K562 (cell line): ENCODE results near the gene RNASEH2A. TPM values are rescaled to one million over a fixed set of nuclear protein-coding genes. Genes with fewer than 3 reads are reported as not detected.

Source experiments
- CBX2 ChIP-seq: fragments of 200-600 bp; sonication (generic); IDR thresholded peaks from one replicate; pipeline ENCODE4 v1.6.1; 2012; ENCODE audit warnings: mild to moderate bottlenecking, low read length, inconsistent platforms; ENCODE audit not compliant: insufficient read depth, poor library complexity, severe bottlenecking
- FUS ChIP-seq: fragments of 200-400 bp; formaldehyde crosslinking; optimal IDR thresholded peaks from 2 replicates; pipeline ENCODE3; 2017; ENCODE audit warnings: low read depth, low read length
- MAZ ChIP-seq, 2 experiments: fragments of 450-650 bp in 1 of 2; sonication (generic) in 1 of 2; formaldehyde crosslinking; IDR thresholded peaks in 1 of 2; conservative IDR thresholded peaks in 1 of 2; 2 replicates each; pipeline versions ENCODE4 v1.4.0 to v1.5.0; 2020; ENCODE audit warnings: mild to moderate bottlenecking in 1 of 2, missing genetic modification reagents in 1 of 2
- MYNN ChIP-seq, 2 experiments: sonication (generic); formaldehyde crosslinking in 1 of 2; IDR thresholded peaks; 2 replicates each; pipeline versions ENCODE4 v1.5.0 to v1.6.1; 2016 to 2020; ENCODE audit warnings: antibody characterized with exemption in 1 of 2, missing genetic modification reagents in 1 of 2
- NCOA2 ChIP-seq, 2 experiments: fragments of 450-650 bp; IDR thresholded peaks; 2 replicates each; pipeline ENCODE4 v1.6.1; 2018; ENCODE audit warnings: mild to moderate bottlenecking in 2 of 2, moderate library complexity in 1 of 2; ENCODE audit not compliant: partially characterized antibody in 2 of 2
- NFATC3 ChIP-seq: fragments of 450-650 bp; IDR thresholded peaks from 2 replicates; pipeline ENCODE4 v1.6.1; 2017; ENCODE audit warnings: mild to moderate bottlenecking
- PRPF4 ChIP-seq: fragments of 200-400 bp; formaldehyde crosslinking; IDR thresholded peaks from one replicate; pipeline ENCODE4 v1.6.1; 2017; ENCODE audit warnings: low read length, low read depth, mild to moderate bottlenecking; ENCODE audit not compliant: insufficient read depth, poor library complexity, severe bottlenecking
- RFX1 ChIP-seq: fragments of 450-650 bp; IDR thresholded peaks from 2 replicates; pipeline ENCODE4 v1.6.1; 2016; ENCODE audit warnings: mild to moderate bottlenecking, moderate library complexity
- RNF2 ChIP-seq: sonication (generic); IDR thresholded peaks from 2 replicates; pipeline ENCODE4 v1.6.1; 2016
- SNRNP70 ChIP-seq: fragments of 200-400 bp; formaldehyde crosslinking; optimal IDR thresholded peaks from 2 replicates; pipeline ENCODE3; 2017; ENCODE audit warnings: low read depth, low read length
- SRSF3 ChIP-seq: fragments of 200-400 bp; formaldehyde crosslinking; IDR thresholded peaks from 2 replicates; pipeline ENCODE4 v1.6.1; 2016; ENCODE audit warnings: mild to moderate bottlenecking, low read length, moderate library complexity; ENCODE audit not compliant: insufficient read depth
- TBL1XR1 ChIP-seq, 2 experiments: IDR thresholded peaks; 2 replicates each; pipeline ENCODE4 v1.6.1; 2012; ENCODE audit warnings: improper control_type of control experiment in 2 of 2, low read length in 2 of 2, mild to moderate bottlenecking in 1 of 2
- TCF7L2 ChIP-seq: fragments of 150-350 bp; IDR thresholded peaks from 2 replicates; pipeline ENCODE4 v1.6.1; 2016; ENCODE audit warnings: low read depth, mild to moderate bottlenecking, low read length, moderate library complexity
- TRIM24 ChIP-seq, 2 experiments: fragments of 450-650 bp; IDR thresholded peaks; 2 replicates each; pipeline ENCODE4 v1.6.1; 2016
- U2AF1 ChIP-seq: fragments of 200-400 bp; formaldehyde crosslinking; optimal IDR thresholded peaks from 2 replicates; pipeline ENCODE3; 2017; ENCODE audit warnings: mild to moderate bottlenecking, low read depth, low read length, moderate library complexity
- ZC3H11A ChIP-seq: IDR thresholded peaks from 2 replicates; pipeline ENCODE4 v1.6.1; 2012; ENCODE audit warnings: low read depth, low read length, improper control_type of control experiment
- ZNF12 ChIP-seq: sonication (generic); formaldehyde crosslinking; IDR thresholded peaks from 2 replicates; pipeline ENCODE4 v1.4.0; 2020; ENCODE audit warnings: mild to moderate bottlenecking, missing genetic modification reagents
- ZNF24 ChIP-seq: fragments of 450-650 bp; IDR thresholded peaks from 2 replicates; pipeline ENCODE4 v1.6.1; 2016
- ZNF274 ChIP-seq: IDR thresholded peaks from 2 replicates; pipeline ENCODE4 v1.6.1; 2011; ENCODE audit warnings: low read depth, mild to moderate bottlenecking, low read length, moderate library complexity, borderline replicate concordance
- ZNF583 ChIP-seq: fragments of 250-450 bp; sonication (Bioruptor Pico); IDR thresholded peaks from 2 replicates; pipeline ENCODE4 v1.4.0; 2020
- ZNF699 ChIP-seq: fragments of 250-450 bp; sonication (Bioruptor Pico); IDR thresholded peaks from 2 replicates; pipeline ENCODE4 v1.8.0; 2021; ENCODE audit warnings: mild to moderate bottlenecking, moderate library complexity; ENCODE audit not compliant: insufficient replicate concordance
- ZNF780A ChIP-seq: fragments of 250-450 bp; sonication (Bioruptor Pico); IDR thresholded peaks from 2 replicates; pipeline ENCODE4 v1.5.0; 2021; ENCODE audit warnings: mild to moderate bottlenecking
- polyA plus RNA-seq, 8 experiments: library from polyadenylated mRNA; depleted of rRNA in 4 of 8; stranded (reverse) in 5 of 8; unstranded in 3 of 8; fragments of >200 nt; fragmentation: Nextera tagmentation in 2 of 8; fragmentation: Illumina TruSeq in 1 of 8; extraction: Ambion mirVana in 2 of 8; extraction: Trizol in 1 of 8; gene quantifications; 2 replicates each; pipeline versions ENCODE4 v1.2.1 to v1.2.3, GENCODE V29; 2011 to 2014; ENCODE audit warnings: inconsistent platforms in 1 of 8, missing spikeins in 1 of 8
- total RNA-seq, 7 experiments: library from RNA; depleted of rRNA in 6 of 7; stranded (reverse); fragments of >200 nt in 6 of 7; fragmentation: Illumina TruSeq in 2 of 7; extraction: Trizol in 2 of 7; gene quantifications; 2 replicates each; pipeline versions ENCODE4 v1.2.1 to v1.2.3, GENCODE V29; 2011 to 2021; ENCODE audit warnings: low replicate concordance in 1 of 7
- TF ChIP-seq, protein P1 (sequence below): sonication (generic); formaldehyde crosslinking; IDR thresholded peaks from 2 replicates; pipeline ENCODE4 v1.8.0; 2022; ENCODE audit warnings: missing genetic modification reagents, mild to moderate bottlenecking, borderline replicate concordance
- TF ChIP-seq, protein P2 (sequence below): sonication (generic); formaldehyde crosslinking; IDR thresholded peaks from 2 replicates; pipeline ENCODE4 v1.8.1; 2023; ENCODE audit warnings: mild to moderate bottlenecking, missing genetic modification reagents

The RNASEH2A gene
- total and polyA plus RNA-seq, 9 of the 15 experiments (the other 6 are each of a cell fraction or from before 2014, with no cell fraction given): 22.3 to 78.0 (median 61.7) TPM

DNA sequence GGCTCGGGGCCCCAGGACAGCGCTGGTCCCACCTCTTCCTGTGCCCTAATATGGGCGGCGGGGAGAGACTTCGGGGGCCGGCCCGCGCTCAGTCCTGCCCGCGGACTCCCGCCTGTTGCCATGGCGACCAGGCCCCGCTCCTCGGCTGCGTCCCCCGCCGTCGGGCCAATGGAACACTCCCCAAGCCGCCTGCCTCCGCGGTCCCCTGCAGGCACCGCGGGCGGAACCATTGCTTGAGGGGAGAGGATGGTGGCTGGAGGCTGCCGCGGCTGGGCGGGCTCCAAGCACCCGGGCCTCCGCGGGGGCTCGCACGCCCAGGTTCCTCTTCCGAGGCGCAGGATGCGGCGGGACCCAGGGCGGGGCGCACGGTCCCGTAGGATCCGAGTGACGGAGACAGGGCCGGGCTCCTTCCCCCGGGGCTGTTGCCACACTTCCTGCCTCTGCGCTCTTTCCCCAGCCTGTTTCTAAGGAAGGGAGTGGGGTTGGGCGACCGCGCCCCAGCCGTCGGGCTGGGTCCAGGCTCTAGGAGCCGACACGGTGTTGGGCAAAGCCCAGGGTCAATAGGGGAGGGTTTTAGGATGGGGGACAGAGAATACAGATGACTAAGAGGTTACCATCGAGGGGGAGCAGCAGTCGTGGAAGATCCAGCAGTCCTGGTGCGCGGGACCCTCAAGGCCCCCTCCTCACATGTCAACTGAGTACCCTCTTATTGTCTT lies 16.3 kb upstream of the RNASEH2A start (continued):
- TF ChIP-seq MAZ (CRISPR knock-in tag; conservative IDR thresholded peaks at IDR 0.05 in 1 of 2, IDR thresholded peaks at IDR 0.05 in 1 of 2): peak; percentile 97 to 98
- TF ChIP-seq ZNF699: no peak
- TF ChIP-seq ZNF780A (CRISPR knock-in tag): 0 out of 2 replicates have a peak, but pooled peaks have one; percentile 38
- peak; percentile 96 for TF ChIP-seq TCF7L2
- TF ChIP-seq NCOA2 (IDR thresholded peaks at IDR 0.05; ENCODE audit: partially characterized antibody in 2 of 2): no peak
- TF ChIP-seq TRIM24 (IDR thresholded peaks at IDR 0.05): peak in 1 of 2 experiments; percentile 76; a peak in 2 of 4 replicates
- TF ChIP-seq SRSF3: no peak
- no peak for TF ChIP-seq ZNF274
- TF ChIP-seq, protein P1, sequence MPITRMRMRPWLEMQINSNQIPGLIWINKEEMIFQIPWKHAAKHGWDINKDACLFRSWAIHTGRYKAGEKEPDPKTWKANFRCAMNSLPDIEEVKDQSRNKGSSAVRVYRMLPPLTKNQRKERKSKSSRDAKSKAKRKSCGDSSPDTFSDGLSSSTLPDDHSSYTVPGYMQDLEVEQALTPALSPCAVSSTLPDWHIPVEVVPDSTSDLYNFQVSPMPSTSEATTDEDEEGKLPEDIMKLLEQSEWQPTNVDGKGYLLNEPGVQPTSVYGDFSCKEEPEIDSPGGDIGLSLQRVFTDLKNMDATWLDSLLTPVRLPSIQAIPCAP (CRISPR knock-in tag): no peak
- no peak for TF ChIP-seq SNRNP70
- 0 out of 2 replicates have a peak, but pooled peaks have one; percentile 65 for TF ChIP-seq ZNF12 (CRISPR knock-in tag)
- no peak for TF ChIP-seq ZNF24
- peak; percentile 25; the same call in 1 of the 2 replicates for TF ChIP-seq MYNN (IDR thresholded peaks at IDR 0.05)
- no peak for TF ChIP-seq MYNN (CRISPR knock-in tag; IDR thresholded peaks at IDR 0.05)
- peak; percentile 88 for TF ChIP-seq FUS
- TF ChIP-seq ZNF583 (CRISPR knock-in tag): no peak
- 0 out of 4 replicates have a peak, but pooled peaks of 1 of the 2 experiments have one; percentile 31 for TF ChIP-seq TBL1XR1 (IDR thresholded peaks at IDR 0.05; ENCODE audit: low read length in 2 of 2)
- TF ChIP-seq ZC3H11A: no peak
- TF ChIP-seq, protein P2, sequence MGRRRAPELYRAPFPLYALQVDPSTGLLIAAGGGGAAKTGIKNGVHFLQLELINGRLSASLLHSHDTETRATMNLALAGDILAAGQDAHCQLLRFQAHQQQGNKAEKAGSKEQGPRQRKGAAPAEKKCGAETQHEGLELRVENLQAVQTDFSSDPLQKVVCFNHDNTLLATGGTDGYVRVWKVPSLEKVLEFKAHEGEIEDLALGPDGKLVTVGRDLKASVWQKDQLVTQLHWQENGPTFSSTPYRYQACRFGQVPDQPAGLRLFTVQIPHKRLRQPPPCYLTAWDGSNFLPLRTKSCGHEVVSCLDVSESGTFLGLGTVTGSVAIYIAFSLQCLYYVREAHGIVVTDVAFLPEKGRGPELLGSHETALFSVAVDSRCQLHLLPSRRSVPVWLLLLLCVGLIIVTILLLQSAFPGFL (CRISPR knock-in tag): no peak
- TF ChIP-seq U2AF1: peak; percentile 47
- TF ChIP-seq RNF2: peak; percentile 85
- TF ChIP-seq PRPF4: no peak
- no peak for TF ChIP-seq NFATC3
- no peak for TF ChIP-seq CBX2
- TF ChIP-seq RFX1: peak; percentile 99
